GM21381 (cell line): ENCODE data around the gene CASR.

Source experiments
- ATAC-seq: cut with Tn5 transposase; IDR thresholded peaks from one replicate; pipeline ENCODE4 v1.9.1; 2021; ENCODE audit warnings: mild to moderate bottlenecking, moderate library complexity; ENCODE audit not compliant: unreplicated experiment

Gene CASR

GRCh38 chr3:122255757-122256439, 72.4 kb downstream of the CASR start:
- ATAC-seq, result peak; percentile 57

- ATAC-seq, result no peak
These were observed 74.3 kb downstream of the CASR start for GRCh38 chr3:122257644-122258364.

GRCh38 chr3:122258757-122259371, 75.4 kb downstream of the CASR start:
- ATAC-seq, result peak; percentile 87

GRCh38 chr3:122260206-122260605, 76.7 kb downstream of the CASR start:
- no peak for ATAC-seq

- ATAC-seq, result no peak
These were observed 79.6 kb downstream of the CASR start for GRCh38 chr3:122263058-122263457.

GRCh38 chr3:122263974-122264588, 80.6 kb downstream of the CASR start:
- no peak for ATAC-seq

- no peak for ATAC-seq
These were observed 82.5 kb downstream of the CASR start for GRCh38 chr3:122265957-122266356.

GRCh38 chr3:122268257-122269024, 85.0 kb downstream of the CASR start:
- no peak for ATAC-seq

GRCh38 chr3:122269045-122269444, 85.6 kb downstream of the CASR start:
- no peak for ATAC-seq

GRCh38 chr3:122271246-122271898, 87.9 kb downstream of the CASR start:
- no peak for ATAC-seq

- no peak for ATAC-seq
These were observed 89.4 kb downstream of the CASR start for GRCh38 chr3:122272879-122273278.

- no peak for ATAC-seq
These were observed 90.0 kb downstream of the CASR start for GRCh38 chr3:122273498-122273897.

GRCh38 chr3:122281891-122282290, 98.4 kb downstream of the CASR start:
- no peak for ATAC-seq

GRCh38 chr3:122283796-122284445, 100.5 kb downstream of the CASR start:
- ATAC-seq, result no peak

- no peak for ATAC-seq
These were observed 101.0 kb downstream of the CASR start for GRCh38 chr3:122284486-122284885.

GRCh38 chr3:122294359-122294758, 110.9 kb downstream of the CASR start:
- no peak for ATAC-seq

GRCh38 chr3:122295266-122296062, 112.0 kb downstream of the CASR start:
- ATAC-seq, result no peak

GRCh38 chr3:122298239-122298638, 114.8 kb downstream of the CASR start:
- peak; percentile 60 for ATAC-seq

- no peak for ATAC-seq
These were observed 115.7 kb downstream of the CASR start for GRCh38 chr3:122299215-122299614.
